MCF 10A (cell line): ENCODE data around the gene RIPOR2. TPM values are rescaled to one million over a fixed set of nuclear protein-coding genes. Genes with fewer than 3 reads are reported as not detected.

ENCODE experiments used
- BruUV-seq: library from RNA; stranded (reverse); fragments of 400-500 nt; replicated peaks from 2 replicates; lab custom pipeline; 2021; lab: Mats Ljungman, UMichigan
- CTCF ChIA-PET: fragments of 300-600 bp; sonication (Branson Sonifier 250); formaldehyde crosslinking; extraction: SDS; loops from one replicate; lab custom pipeline; 2021; ENCODE audit warnings: antibody characterized with exemption, inconsistent platforms; lab: Yijun Ruan, JAX
- POLR2A ChIA-PET: fragments of 300-600, 350-650 bp; sonication (Branson Sonifier 250); formaldehyde crosslinking; extraction: SDS; loops from one replicate; lab custom pipeline; 2020; ENCODE audit warnings: antibody characterized with exemption, inconsistent platforms; lab: Yijun Ruan, JAX
- DNase-seq: peaks from one replicate; pipeline ENCODE4 v3.0.0-alpha.2; 2018; ENCODE audit not compliant: unreplicated experiment
- H3K27ac Mint-ChIP-seq: one replicate; pipeline ENCODE4 v1.8.0; 2022; ENCODE audit warnings: mild to moderate bottlenecking, low read depth, mixed read lengths; ENCODE audit not compliant: unreplicated experiment
- H3K27me3 Mint-ChIP-seq: one replicate; pipeline ENCODE4 v1.8.0; 2022; ENCODE audit warnings: mixed read lengths; ENCODE audit not compliant: insufficient read depth, unreplicated experiment
- H3K36me3 Mint-ChIP-seq: one replicate; pipeline ENCODE4 v1.8.0; 2022; ENCODE audit warnings: mild to moderate bottlenecking, moderate library complexity, mixed read lengths; ENCODE audit not compliant: insufficient read depth, unreplicated experiment
- H3K4me1 Mint-ChIP-seq: one replicate; pipeline ENCODE4 v1.8.0; 2022; ENCODE audit warnings: mixed read lengths; ENCODE audit not compliant: insufficient read depth, unreplicated experiment
- H3K4me3 Mint-ChIP-seq: one replicate; pipeline ENCODE4 v1.8.0; 2022; ENCODE audit warnings: mild to moderate bottlenecking, moderate library complexity, mixed read lengths; ENCODE audit not compliant: unreplicated experiment
- H3K9me3 Mint-ChIP-seq: one replicate; pipeline ENCODE4 v1.8.0; 2022; ENCODE audit warnings: mixed read lengths; ENCODE audit not compliant: unreplicated experiment
- CTCF ChIP-seq: fragments of 200-600 bp; IDR thresholded peaks from one replicate; pipeline ENCODE4 v1.8.0; 2022; ENCODE audit warnings: antibody characterized with exemption, mild to moderate bottlenecking; ENCODE audit not compliant: unreplicated experiment
- intact Hi-C: fragments of 100-400 bp; cut with micrococcal nuclease; formaldehyde crosslinking; loops from 2 replicates; pipeline ENCODE4 v1.14.1; 2022
- total RNA-seq: library from RNA; stranded (reverse); gene quantifications from 2 replicates; pipeline ENCODE4 v1.2.3, GENCODE V29; 2022

RIPOR2 gene
- total RNA-seq, 1 experiment from 2014 or later, result 4.9 TPM

- Mint-ChIP-seq H3K4me3 (no peak overlapping the region), H3K4me1 (peaks cover 6% of the 10 kb centered on the region), H3K36me3 (peaks cover 36% of the 10 kb centered on the region), H3K27ac (no peak overlapping the region), H3K27me3 (no peaks in the 10 kb centered on the region), H3K9me3 (no peaks in the 10 kb centered on the region)
- ChIA-PET POLR2A (interaction anchor here (0.7 to 1.7 kb wide), 6 partner anchors 11 to 1310 kb away, joined by 3 to 9 read pairs (median 4); no protein-coding TSS in a partner anchor), CTCF (interaction anchor here (0.6 to 1.6 kb wide), 6 partner anchors 10 to 224 kb away, joined by 4 to 5 read pairs (median 5); no protein-coding TSS in a partner anchor)
- DNase-seq, result no peak
- no TSS peak for BruUV-seq
- TF ChIP-seq CTCF, result no peak
- intact Hi-C loops, result no loop called here
Measured at GRCh38 chr6:24847402-24847801, 88.4 kb downstream of the RIPOR2 start.

GRCh38 chr6:24845578-24845977 lies 90.2 kb downstream of the RIPOR2 start:
- ChIA-PET POLR2A (interaction anchor here (0.8 to 1.7 kb wide), 4 partner anchors 13 to 244 kb away, joined by 3 to 6 read pairs (median 4); no protein-coding TSS in a partner anchor), CTCF (interaction anchor here (0.7 to 2.1 kb wide), 5 partner anchors 10 to 173 kb away, joined by 4 to 9 read pairs (median 5); no protein-coding TSS in a partner anchor)
- H3K9me3 Mint-ChIP-seq, result no peaks in the 10 kb centered on the region
- H3K27me3 Mint-ChIP-seq, result no peaks in the 10 kb centered on the region
- no peak overlapping the region for H3K27ac Mint-ChIP-seq
- H3K36me3 Mint-ChIP-seq, result peaks cover 37% of the 10 kb centered on the region
- peaks cover 6% of the 10 kb centered on the region for H3K4me1 Mint-ChIP-seq
- DNase-seq, result no peak
- intact Hi-C loops, result no loop called here
- no peak for TF ChIP-seq CTCF
- H3K4me3 Mint-ChIP-seq, result no peak overlapping the region
- no TSS peak for BruUV-seq

GRCh38 chr6:24844903-24845302 lies 90.9 kb downstream of the RIPOR2 start:
- CTCF ChIA-PET, result interaction anchor here (0.7 to 2.1 kb wide), 3 partner anchors 17 to 173 kb away, joined by 4 to 9 read pairs (median 4); no protein-coding TSS in a partner anchor
- Mint-ChIP-seq H3K9me3 (no peaks in the 10 kb centered on the region), H3K27ac (no peak overlapping the region), H3K27me3 (no peaks in the 10 kb centered on the region), H3K36me3 (peaks cover 35% of the 10 kb centered on the region), H3K4me1 (peaks cover 6% of the 10 kb centered on the region), H3K4me3 (no peak overlapping the region)
- POLR2A ChIA-PET, result interaction anchor here (0.8 to 1.7 kb wide), 3 partner anchors 11 to 245 kb away, joined by 3 to 6 read pairs (median 6); no protein-coding TSS in a partner anchor
- TF ChIP-seq CTCF, result no peak
- intact Hi-C loops, result no loop called here
- BruUV-seq, result no TSS peak
- no peak for DNase-seq

GRCh38 chr6:24844061-24844460 lies 91.7 kb downstream of the RIPOR2 start:
- no peak overlapping the region for H3K4me3 Mint-ChIP-seq
- peaks cover 29% of the 10 kb centered on the region for H3K36me3 Mint-ChIP-seq
- no TSS peak for BruUV-seq
- ChIA-PET CTCF (interaction anchor here (1.0 to 2.1 kb wide), 2 partner anchors 13 to 174 kb away, joined by 3 to 9 read pairs; no protein-coding TSS in a partner anchor), POLR2A (interaction anchor here (0.6 to 2.6 kb wide), 6 partner anchors 10 to 389 kb away, joined by 3 to 6 read pairs (median 5); no protein-coding TSS in a partner anchor)
- no peak for TF ChIP-seq CTCF
- no peak overlapping the region for H3K27ac Mint-ChIP-seq
- H3K9me3 Mint-ChIP-seq, result no peaks in the 10 kb centered on the region
- H3K4me1 Mint-ChIP-seq, result peaks cover 6% of the 10 kb centered on the region
- H3K27me3 Mint-ChIP-seq, result no peaks in the 10 kb centered on the region
- intact Hi-C loops, result no loop called here
- DNase-seq, result no peak
